ENCODE results near the gene GALNT13. TPM values are rescaled to one million over a fixed set of nuclear protein-coding genes. Genes with fewer than 3 reads are reported as not detected.

Gene GALNT13
- total and polyA plus RNA-seq, 10 of the 15 experiments (the other 5 are each of a cell fraction or from before 2014, with no cell fraction given), result 0.04 TPM; not detected in 9

- TF ChIP-seq IKZF2 (IDR thresholded peaks at IDR 0.05) (no peak), JUNB (IDR thresholded peaks at IDR 0.05) (no peak), TBL1XR1 (IDR thresholded peaks at IDR 0.05; ENCODE audit: low read depth, low read length) (no peak), BHLHE40 (IDR thresholded peaks at IDR 0.05; ENCODE audit: borderline replicate concordance in 1 of 2, low read depth in 2 of 2, low read length in 1 of 2) (no peak), ZZZ3 (IDR thresholded peaks at IDR 0.05; ENCODE audit: control insufficient read depth, insufficient read length, low read depth) (no peak), MAX (IDR thresholded peaks at IDR 0.05; ENCODE audit: low read depth, low read length) (no peak), SUZ12 (IDR thresholded peaks at IDR 0.05; ENCODE audit: unreplicated experiment) (no peak)
- TF ChIP-seq, protein P1, sequence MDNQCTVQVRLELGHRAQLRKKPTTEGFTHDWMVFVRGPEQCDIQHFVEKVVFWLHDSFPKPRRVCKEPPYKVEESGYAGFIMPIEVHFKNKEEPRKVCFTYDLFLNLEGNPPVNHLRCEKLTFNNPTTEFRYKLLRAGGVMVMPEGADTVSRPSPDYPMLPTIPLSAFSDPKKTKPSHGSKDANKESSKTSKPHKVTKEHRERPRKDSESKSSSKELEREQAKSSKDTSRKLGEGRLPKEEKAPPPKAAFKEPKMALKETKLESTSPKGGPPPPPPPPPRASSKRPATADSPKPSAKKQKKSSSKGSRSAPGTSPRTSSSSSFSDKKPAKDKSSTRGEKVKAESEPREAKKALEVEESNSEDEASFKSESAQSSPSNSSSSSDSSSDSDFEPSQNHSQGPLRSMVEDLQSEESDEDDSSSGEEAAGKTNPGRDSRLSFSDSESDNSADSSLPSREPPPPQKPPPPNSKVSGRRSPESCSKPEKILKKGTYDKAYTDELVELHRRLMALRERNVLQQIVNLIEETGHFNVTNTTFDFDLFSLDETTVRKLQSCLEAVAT (IDR thresholded peaks at IDR 0.05), result no peak
- TF ChIP-seq, protein P2, sequence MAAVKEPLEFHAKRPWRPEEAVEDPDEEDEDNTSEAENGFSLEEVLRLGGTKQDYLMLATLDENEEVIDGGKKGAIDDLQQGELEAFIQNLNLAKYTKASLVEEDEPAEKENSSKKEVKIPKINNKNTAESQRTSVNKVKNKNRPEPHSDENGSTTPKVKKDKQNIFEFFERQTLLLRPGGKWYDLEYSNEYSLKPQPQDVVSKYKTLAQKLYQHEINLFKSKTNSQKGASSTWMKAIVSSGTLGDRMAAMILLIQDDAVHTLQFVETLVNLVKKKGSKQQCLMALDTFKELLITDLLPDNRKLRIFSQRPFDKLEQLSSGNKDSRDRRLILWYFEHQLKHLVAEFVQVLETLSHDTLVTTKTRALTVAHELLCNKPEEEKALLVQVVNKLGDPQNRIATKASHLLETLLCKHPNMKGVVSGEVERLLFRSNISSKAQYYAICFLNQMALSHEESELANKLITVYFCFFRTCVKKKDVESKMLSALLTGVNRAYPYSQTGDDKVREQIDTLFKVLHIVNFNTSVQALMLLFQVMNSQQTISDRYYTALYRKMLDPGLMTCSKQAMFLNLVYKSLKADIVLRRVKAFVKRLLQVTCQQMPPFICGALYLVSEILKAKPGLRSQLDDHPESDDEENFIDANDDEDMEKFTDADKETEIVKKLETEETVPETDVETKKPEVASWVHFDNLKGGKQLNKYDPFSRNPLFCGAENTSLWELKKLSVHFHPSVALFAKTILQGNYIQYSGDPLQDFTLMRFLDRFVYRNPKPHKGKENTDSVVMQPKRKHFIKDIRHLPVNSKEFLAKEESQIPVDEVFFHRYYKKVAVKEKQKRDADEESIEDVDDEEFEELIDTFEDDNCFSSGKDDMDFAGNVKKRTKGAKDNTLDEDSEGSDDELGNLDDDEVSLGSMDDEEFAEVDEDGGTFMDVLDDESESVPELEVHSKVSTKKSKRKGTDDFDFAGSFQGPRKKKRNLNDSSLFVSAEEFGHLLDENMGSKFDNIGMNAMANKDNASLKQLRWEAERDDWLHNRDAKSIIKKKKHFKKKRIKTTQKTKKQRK (IDR thresholded peaks at IDR 0.05; ENCODE audit: low read depth, low read length), result no peak
- TF ChIP-seq, protein P3, sequence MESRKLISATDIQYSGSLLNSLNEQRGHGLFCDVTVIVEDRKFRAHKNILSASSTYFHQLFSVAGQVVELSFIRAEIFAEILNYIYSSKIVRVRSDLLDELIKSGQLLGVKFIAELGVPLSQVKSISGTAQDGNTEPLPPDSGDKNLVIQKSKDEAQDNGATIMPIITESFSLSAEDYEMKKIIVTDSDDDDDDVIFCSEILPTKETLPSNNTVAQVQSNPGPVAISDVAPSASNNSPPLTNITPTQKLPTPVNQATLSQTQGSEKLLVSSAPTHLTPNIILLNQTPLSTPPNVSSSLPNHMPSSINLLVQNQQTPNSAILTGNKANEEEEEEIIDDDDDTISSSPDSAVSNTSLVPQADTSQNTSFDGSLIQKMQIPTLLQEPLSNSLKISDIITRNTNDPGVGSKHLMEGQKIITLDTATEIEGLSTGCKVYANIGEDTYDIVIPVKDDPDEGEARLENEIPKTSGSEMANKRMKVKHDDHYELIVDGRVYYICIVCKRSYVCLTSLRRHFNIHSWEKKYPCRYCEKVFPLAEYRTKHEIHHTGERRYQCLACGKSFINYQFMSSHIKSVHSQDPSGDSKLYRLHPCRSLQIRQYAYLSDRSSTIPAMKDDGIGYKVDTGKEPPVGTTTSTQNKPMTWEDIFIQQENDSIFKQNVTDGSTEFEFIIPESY (IDR thresholded peaks at IDR 0.05), result no peak
Measured at GRCh38 chr2:154013514-154013913, 141.8 kb downstream of the GALNT13 start (continued).

Measured in GM12878 (cell line).